GM18508 (cell line): ENCODE measurements around the gene TMCC2.
"Not testable (repeated sequence)": the region's sequence is repeated elsewhere in the genome, so short reads cannot be mapped to it uniquely, and the experiment has no call there.

Experiments
- ATAC-seq: cut with Tn5 transposase; IDR thresholded peaks from one replicate; pipeline ENCODE4 v1.9.1; 2021; ENCODE audit warnings: moderate number of reproducible peaks; ENCODE audit not compliant: insufficient read depth, unreplicated experiment

Gene TMCC2, protein sequence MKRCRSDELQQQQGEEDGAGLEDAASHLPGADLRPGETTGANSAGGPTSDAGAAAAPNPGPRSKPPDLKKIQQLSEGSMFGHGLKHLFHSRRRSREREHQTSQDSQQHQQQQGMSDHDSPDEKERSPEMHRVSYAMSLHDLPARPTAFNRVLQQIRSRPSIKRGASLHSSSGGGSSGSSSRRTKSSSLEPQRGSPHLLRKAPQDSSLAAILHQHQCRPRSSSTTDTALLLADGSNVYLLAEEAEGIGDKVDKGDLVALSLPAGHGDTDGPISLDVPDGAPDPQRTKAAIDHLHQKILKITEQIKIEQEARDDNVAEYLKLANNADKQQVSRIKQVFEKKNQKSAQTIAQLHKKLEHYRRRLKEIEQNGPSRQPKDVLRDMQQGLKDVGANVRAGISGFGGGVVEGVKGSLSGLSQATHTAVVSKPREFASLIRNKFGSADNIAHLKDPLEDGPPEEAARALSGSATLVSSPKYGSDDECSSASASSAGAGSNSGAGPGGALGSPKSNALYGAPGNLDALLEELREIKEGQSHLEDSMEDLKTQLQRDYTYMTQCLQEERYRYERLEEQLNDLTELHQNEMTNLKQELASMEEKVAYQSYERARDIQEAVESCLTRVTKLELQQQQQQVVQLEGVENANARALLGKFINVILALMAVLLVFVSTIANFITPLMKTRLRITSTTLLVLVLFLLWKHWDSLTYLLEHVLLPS

DNA sequence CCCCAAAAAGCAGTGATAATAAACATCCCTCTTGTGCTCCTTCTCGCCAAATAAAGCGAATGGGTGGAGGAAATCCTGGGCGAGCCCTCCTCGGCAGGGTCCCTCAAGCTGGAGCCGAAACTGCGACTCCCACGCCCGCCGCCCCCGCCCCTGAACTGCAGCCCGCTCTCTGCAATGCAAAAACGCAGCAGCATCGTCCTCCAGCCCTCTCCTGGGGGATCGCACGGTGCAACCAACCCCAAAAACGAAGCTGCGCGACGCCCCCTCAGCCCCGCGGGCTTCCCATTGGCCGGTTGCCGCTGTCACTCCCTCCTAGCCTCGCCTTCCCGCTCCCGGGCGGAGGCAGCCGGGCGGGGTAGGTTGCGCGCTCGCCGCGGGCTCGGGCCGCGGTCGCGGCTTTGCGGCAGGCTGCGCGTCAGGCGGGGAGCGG, at the start of gene TMCC2:
Gene TMCC2, plus strand, starts transcription at position 363 of the 430 bp plus-strand sequence. CDS start 619 bp downstream, outside the sequence.
- ATAC-seq = no peak

DNA sequence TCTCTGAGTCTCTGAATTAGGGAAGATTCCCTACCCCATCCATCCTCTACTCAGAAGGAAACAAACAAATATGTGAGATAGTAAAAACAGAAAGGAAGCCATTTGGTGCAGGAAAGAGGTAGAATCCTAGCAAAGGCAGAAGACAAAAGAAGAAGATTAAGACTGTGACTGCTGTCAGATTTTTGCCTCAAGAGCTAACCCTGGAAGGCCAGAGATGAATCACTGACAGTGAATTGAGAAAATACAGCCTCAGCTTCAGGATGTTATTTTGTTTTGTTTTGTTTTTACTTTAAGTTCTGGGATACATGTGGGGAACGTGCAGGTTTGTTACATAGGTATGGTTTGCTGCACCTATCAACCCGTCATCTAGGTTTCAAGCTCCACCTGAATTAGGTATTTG, 47.9 kb upstream of the TMCC2 start:
- ATAC-seq = no peak

DNA sequence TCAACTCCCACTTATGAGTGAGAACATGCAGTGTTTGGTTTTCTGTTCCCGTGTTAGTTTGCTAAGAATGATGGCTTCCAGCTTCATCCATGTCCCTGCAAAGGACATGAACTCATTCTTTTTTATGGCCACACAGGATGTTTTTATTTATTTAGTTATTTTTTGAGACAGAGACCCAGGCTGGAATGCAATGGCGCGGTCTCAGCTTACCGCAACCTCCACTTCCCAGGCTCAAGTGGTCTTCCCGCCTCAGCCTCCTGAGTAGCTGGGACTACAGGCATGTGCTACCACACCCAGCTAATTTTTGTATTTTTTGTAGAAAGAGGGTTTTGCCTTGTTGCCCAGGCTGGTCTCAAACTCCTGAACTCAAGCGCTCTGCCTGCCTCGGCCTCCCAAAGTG, 47.4 kb upstream of the TMCC2 start:
- not testable (repeated sequence) for ATAC-seq

DNA sequence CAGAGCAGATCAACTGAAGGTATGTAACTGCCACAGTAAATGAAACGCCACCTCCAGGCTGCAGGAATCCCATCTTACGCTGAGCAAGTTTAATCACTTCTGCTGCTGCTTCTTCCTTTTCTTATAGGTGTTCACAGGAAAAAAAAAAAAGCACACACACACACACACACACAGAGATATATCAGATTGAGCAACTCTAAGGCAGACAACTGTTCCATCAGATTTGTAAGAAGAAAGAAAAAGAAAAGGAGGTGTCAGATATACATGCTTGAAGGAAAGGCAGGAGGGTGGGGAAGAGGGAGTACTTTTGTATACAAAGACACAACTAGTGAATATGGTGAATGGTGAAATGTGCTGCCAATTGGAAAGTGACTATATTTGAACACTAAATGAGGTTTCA, 44.8 kb upstream of the TMCC2 start:
- no peak for ATAC-seq

DNA sequence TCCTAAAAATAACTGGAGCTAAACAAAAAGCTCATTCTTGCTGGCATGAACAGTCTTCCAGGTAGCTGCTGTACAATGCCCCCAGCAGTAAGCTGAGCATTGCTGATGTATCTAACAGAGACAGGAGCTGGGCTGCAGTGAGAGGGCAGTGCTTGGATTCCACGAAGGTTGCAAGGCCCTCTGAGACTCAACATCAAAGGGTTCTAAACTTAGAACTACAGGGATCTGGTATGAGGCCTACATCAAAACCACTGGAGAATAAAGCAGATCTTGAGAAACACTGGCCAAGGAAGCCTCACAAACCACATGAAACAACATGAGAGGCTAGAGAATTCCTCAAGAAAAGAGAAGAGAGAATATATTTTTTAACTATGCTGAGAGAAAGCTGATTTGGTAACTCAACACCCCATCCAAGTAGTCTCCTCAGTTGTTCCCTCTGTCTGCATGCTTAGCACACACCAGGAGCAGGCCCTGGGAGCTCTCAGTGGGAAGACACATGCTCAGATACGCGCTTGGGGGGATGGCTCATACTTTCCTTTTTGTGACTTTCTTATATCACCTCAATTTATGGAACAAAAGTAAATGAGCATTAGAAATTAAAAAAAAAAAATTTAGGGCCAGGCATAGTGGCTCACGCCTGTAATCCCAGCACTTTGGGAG, 43.9 kb upstream of the TMCC2 start:
- no peak for ATAC-seq

DNA sequence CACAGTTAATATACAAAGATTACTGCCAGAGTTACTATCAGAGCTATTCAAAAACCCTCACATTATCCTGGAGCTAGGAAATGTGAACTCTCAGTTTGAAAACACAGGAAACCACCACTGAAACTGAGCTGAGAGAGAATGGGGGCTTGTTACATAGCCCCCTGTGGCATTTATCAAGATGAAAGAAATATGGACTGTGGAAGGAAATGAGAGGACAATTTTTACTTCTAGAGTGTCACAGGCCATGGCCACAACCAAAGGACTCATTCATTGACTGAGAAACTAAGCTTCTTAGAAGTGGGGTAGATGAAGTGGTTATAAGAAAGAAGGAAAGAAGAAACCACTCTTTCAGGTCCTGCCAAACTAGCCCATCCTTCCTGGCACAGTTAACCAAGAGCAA, 41.6 kb upstream of the TMCC2 start:
- no peak for ATAC-seq

DNA sequence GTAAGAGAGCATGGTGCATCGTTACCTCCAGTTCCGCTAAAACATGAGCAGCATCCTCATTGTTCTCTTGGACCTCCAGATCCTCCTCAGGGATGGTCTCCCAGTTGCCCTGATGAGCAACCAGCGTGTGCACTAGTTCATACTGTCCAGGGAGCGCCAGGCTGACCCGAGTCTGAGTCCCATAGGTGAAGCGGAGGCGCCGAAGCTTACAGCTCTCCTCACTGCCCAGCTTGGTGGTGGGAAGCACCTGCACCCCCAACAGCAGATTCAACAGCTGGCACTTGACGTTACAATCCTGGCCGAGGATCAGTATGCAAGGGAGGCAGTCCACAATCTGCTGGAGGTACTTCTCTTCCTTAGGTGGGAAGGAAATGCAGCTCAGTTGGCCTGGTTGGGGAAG, 40.3 kb upstream of the TMCC2 start:
- no peak for ATAC-seq

DNA sequence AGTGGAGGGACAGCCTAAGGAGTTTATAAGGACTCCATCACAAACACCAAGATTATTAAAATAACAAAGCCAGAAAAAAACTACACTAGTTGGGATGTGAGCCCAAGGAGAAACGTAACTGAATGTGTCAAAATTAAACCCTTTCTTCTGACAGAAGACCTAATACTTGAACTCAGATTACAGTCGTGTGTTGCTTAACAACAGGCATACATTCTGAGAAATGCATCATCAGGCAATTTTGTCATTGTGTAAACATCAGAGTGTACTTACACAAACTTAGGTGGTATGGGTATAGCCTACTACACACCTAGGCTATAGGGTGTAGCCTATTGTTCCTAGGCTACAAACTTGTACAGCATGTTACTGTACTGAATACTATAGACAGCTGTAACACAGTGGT, 39.6 kb upstream of the TMCC2 start:
- no peak for ATAC-seq

DNA sequence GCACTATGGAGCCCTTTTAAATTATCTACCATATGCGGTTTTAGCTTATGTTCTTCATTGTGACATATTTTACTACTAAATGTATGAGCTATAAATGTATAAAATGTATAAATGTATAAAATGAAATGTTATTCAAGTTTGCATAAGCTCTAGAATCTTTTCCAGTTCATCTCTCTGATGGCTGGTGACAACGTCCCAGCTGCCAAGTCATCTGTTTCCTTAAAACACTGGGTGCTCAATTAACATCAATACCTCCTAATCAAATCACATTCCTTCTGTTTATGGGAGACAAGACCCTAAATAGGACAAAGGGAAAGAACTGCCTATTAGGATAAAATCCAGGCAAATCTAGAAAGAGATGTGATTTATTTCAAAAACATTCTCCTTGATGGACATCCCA, 39.1 kb upstream of the TMCC2 start:
- ATAC-seq = no peak

DNA sequence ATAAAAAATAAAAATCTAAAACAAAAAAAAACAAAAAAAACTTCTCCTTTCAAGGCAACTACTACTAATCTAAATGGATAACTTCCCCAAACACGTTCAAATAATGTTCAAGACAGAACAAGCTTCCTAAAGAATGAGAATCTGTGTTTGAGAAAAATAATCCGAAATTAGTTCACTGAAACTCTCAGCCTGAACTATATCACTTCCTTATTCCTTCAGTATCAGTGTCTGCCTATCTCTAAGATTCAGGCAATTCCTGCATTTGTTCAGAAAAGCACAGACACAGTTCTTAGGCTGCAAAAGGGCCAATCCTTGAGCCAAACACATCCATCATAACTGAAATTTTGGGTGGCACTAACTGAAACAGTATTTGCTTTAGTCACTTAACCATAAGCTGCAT, 38.6 kb upstream of the TMCC2 start:
- no peak for ATAC-seq

DNA sequence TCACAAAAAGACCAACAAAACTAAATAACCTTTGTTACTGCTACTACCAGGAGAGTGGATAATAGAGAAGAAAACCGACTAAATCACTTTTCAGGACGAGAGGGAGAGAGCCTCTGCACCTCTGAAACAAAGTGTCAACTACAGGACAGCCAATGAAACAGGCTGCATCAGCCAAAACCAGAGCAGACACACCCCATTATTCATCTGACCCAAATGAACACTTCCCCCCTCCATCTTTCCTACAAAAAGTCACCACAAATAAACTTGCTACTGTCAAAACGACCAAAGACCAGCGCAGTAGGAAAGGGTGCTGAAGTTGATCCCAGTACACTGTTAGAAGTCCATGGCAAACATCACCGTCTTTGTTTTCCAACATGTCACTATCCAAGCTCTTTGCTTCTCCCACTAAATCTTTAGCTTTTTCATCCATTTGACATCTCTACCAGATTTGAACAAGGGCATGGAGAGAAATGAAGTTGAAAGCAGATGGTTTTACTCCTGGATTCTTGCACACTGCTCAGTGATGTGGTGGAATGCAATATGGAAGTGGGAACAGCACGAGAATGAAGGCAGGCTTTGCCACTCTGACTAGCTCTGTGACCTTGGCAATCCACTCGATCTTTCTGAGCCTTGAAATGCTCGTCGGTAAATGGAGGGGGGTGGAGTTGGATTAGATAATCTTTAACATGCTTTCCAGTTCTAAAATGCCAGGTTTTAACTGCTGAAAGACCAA, 36.7 kb upstream of the TMCC2 start:
- no peak for ATAC-seq

DNA sequence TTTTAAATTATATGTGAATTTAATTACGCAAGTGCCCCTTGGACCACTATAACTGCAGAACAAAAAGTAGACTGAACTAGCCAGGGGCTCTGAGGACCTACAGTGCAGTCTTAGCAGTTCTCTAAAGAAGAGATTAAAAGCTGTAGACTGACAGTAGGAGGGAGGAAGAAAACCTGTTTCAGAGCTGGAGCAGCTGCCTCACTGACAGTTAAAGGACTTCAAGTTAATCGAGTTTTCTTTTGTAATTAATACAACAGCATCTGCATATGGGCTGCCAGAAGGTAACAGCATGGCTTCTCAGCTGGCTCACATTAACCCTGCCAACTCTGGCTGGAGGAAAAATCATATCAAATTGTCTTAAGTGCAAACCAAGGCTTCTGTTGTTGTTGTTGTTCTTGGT, 36.1 kb upstream of the TMCC2 start:
- no peak for ATAC-seq

DNA sequence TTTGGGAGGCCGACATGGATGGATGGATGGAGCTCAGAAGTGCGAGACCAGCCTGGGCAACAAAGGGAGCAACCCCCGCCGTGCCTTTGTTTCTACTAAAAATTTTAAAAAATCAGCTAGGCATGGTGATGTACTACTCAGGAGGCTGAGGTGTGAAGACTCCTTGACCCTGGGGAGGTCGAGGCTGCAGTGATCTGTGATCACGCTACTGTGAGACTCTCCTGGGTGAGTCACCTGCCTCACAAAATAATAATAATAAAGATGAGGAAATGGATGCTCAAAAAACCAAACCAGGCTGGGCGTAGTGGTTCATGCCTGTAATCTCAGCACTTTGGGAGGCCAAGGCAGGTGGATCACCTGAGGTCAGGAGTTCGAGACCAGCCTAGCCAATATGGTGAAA, 35.5 kb upstream of the TMCC2 start:
- ATAC-seq = no peak

DNA sequence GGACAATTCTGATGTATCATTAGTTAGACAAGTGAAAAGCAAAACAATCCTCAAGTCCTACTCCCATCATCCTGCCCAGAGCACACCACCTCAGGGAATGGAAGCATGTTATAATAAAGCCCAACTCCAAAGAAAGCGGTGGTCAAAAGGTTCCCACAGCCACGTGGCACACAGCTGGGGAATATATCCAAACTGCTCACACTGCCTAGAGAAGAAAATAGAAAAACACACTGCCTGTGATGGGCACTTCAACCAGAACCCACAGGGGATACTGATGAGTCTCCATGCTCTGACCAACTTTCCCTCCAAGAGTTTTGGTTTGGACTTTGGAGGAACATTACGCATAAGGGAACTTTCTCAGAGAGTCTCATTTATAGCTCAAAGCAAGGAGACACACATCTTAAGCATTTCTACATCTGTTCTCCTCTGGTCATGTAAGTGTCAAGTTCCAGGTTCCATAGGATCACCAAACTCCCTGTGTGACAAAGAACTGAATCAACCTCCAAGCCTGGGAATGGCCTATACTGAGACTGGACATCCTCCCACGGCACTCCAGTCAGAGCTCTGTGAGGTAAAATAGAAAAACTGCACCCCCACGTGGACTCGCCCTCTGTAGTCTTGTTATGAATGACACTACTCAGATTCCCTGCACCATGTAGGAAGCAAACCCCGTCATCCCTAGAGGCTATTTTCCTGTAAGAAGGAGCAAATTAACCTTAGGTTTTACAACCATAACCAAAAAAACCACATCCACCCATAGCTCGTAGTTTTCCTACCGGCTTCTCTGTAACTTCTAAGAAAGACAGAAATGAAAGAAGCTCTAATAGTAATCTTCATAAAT, 28.4 kb upstream of the TMCC2 start:
- ATAC-seq = no peak

DNA sequence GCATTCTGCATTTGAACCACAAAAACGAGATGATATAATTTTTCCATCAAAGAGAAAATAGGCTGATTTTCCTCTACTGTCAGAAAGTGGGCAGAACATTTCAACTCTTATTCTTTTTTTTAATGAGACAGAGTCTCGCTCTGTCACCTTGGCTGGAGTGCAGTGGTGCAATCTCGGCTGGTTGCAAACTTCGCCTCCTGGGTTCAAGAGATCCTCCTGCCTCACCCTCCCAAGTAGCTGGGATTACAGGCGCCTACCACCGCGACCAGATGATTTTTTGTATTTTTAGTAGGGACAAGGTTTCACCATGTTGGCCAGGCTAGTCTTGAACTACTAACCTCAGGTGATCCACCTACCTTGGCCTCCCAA, 27.8 kb upstream of the TMCC2 start:
- no peak for ATAC-seq

DNA sequence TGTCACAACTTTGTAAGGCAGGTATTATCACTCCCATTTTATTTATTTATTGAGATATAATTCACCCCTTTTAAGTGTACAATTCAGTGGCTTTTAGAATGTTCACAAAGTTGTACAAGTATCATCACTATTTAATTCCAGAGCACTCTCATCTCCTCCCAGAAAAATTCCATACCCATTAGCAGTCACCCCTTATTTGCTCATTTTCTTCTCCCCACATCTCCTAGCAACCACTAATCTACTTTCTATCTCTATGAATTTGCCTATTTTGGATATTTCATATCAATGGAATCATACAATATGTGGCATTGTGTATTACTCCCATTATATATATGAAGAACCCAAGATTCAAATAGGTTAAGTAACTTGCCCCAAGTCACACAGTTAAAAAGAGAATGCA, 23.2 kb upstream of the TMCC2 start:
- ATAC-seq = no peak

DNA sequence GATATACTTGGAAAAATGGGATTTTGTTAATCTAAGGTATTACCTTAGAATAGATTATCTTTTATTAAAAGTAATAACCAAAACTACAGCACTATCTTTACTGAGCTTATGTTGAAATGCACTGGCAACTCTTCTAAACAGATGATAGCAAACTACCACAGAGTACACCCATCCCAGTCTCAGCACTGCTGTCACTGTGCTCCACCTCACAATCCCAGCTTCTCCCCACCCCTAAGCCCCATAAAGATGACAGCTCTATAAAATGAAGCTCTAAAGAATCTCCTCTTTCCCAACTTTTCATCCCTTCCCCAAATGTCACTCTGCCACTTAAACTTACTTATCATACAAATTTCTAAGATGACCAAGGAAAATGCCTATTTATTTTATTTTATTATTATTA, 22.7 kb upstream of the TMCC2 start:
- no peak for ATAC-seq

DNA sequence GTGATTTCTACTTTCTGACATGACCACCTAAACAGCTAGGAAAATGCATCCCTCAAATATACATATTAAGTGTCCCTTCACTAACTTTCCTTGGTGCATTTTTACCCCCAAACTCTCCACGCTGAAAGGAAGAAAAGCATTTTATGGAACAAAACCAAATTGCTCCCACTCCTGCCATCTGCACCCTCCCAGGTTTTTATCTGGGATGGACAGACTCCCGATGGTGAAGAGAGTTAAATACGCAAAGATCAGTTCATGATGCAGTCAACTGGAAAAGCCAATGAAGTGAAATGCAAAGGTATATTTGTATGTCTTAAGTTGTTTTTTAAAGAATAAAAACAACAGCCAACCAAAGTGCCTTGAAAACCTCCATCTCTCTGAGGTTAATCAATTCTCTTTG, 18.9 kb upstream of the TMCC2 start:
- ATAC-seq = no peak

DNA sequence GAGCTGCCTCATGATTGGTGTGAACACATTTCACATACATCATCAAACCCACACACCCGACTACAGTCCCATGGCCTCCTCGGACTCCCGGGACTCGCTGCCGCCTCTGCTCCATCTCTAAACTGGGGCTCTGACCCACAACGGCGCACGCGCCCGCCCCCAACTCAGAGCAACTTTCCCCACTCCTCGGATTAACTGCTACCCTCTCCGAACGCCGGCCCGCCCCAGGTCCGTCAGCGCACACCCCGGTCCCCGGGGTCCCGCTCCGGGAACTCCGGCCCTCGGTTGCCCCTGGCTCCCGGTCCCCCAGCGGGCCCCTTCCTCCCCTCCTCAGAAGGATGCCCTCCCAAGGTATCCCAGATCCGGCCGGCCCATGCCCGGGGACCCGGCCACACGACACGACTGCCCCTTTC, 17.0 kb upstream of the TMCC2 start:
- ATAC-seq = no peak
